ENCODE measurements around the gene ESRRA. TPM values are rescaled to one million over a fixed set of nuclear protein-coding genes. Genes with fewer than 3 reads are reported as not detected.

ESRRA gene
- polyA plus RNA-seq, 1 donor (not counting 4 experiments of a cell fraction or from before 2014, with no cell fraction given): 20.8 TPM

GRCh38 chr11:64331569-64332371 is 26.4 kb downstream of the ESRRA start:
- no peaks in the 10 kb centered on the region for H3K79me2 ChIP-seq (ENCODE audit: control insufficient read depth, insufficient read depth, low read length)
- H4K20me1 ChIP-seq (ENCODE audit: control insufficient read depth, extremely low read depth, insufficient read depth, low read length): no peaks in the 10 kb centered on the region
- peak overlapping the region; percentile 86 for H3K27ac ChIP-seq (ENCODE audit: control insufficient read depth, insufficient read depth, low read length)
- FAIRE-seq (peak; percentile 52), DNase-seq (ENCODE audit: low read depth, low spot score) (peak; percentile 93)
- H2AFZ ChIP-seq (ENCODE audit: control insufficient read depth, low read length): peak overlapping the region; percentile 71
- peak overlapping the region; percentile 70 for H3K4me2 ChIP-seq (ENCODE audit: control insufficient read depth, extremely low read depth, insufficient read depth, low read depth, low read length)
- H3K27me3 ChIP-seq (ENCODE audit: control insufficient read depth, extremely low read depth, insufficient read depth, low read length): no peaks in the 10 kb centered on the region
- H3K4me3 ChIP-seq (ENCODE audit: control insufficient read depth in 2 of 3, extremely low read depth in 1 of 3, insufficient read depth in 2 of 3, low read depth in 1 of 3, low read length in 3 of 3): no peak overlapping the region
- peak overlapping the region; percentile 70 for H3K9ac ChIP-seq (ENCODE audit: control insufficient read depth, extremely low read depth, insufficient read depth, low read length)
- H3K4me1 ChIP-seq (ENCODE audit: control insufficient read depth, extremely low read depth, insufficient read depth, low read length): peaks cover 20% of the 10 kb centered on the region
- H3K9me1 ChIP-seq (ENCODE audit: control insufficient read depth, extremely low read depth, insufficient read depth, low read length): no peaks in the 10 kb centered on the region
- TF ChIP-seq EZH2 (IDR thresholded peaks at IDR 0.05; ENCODE audit: low read length) (no peak), CTCF (optimal IDR thresholded peaks at IDR 0.05 in 1 of 3, IDR thresholded peaks at IDR 0.05 in 1 of 3, conservative IDR thresholded peaks at IDR 0.05 in 1 of 3; ENCODE audit: extremely low read depth in 1 of 3, insufficient read depth in 2 of 3, low read length in 3 of 3) (peak; percentile 82 to 91 (median 90))
- H3K9me3 ChIP-seq (ENCODE audit: control insufficient read depth, low read depth, low read length): no peaks in the 10 kb centered on the region
- H3K36me3 ChIP-seq (ENCODE audit: control insufficient read depth in 2 of 2, extremely low read depth in 1 of 2, insufficient read depth in 2 of 2, low read length in 2 of 2): no peaks in the 10 kb centered on the region
- dilution Hi-C loops (cut with MboI; ENCODE audit: extremely low pct_ligation_motif_present, low sequenced_read_pairs): no loop called here

- TF ChIP-seq CTCF (optimal IDR thresholded peaks at IDR 0.05 in 1 of 3, IDR thresholded peaks at IDR 0.05 in 1 of 3, conservative IDR thresholded peaks at IDR 0.05 in 1 of 3; ENCODE audit: extremely low read depth in 1 of 3, insufficient read depth in 2 of 3, low read length in 3 of 3) (no peak), EZH2 (IDR thresholded peaks at IDR 0.05; ENCODE audit: low read length) (no peak)
- Histone ChIP-seq H3K27me3 (ENCODE audit: control insufficient read depth, extremely low read depth, insufficient read depth, low read length) (no peaks in the 10 kb centered on the region), H3K9me3 (ENCODE audit: control insufficient read depth, low read depth, low read length) (no peaks in the 10 kb centered on the region), H3K4me2 (ENCODE audit: control insufficient read depth, extremely low read depth, insufficient read depth, low read depth, low read length) (no peak overlapping the region), H2AFZ (ENCODE audit: control insufficient read depth, low read length) (no peak overlapping the region), H3K79me2 (ENCODE audit: control insufficient read depth, insufficient read depth, low read length) (no peaks in the 10 kb centered on the region), H3K9ac (ENCODE audit: control insufficient read depth, extremely low read depth, insufficient read depth, low read length) (no peak overlapping the region), H3K4me3 (ENCODE audit: control insufficient read depth in 2 of 3, extremely low read depth in 1 of 3, insufficient read depth in 2 of 3, low read depth in 1 of 3, low read length in 3 of 3) (no peak overlapping the region), H3K27ac (ENCODE audit: control insufficient read depth, insufficient read depth, low read length) (no peak overlapping the region), H3K36me3 (ENCODE audit: control insufficient read depth in 2 of 2, extremely low read depth in 1 of 2, insufficient read depth in 2 of 2, low read length in 2 of 2) (no peaks in the 10 kb centered on the region), H3K9me1 (ENCODE audit: control insufficient read depth, extremely low read depth, insufficient read depth, low read length) (no peaks in the 10 kb centered on the region), H3K4me1 (ENCODE audit: control insufficient read depth, extremely low read depth, insufficient read depth, low read length) (peaks cover 20% of the 10 kb centered on the region), H4K20me1 (ENCODE audit: control insufficient read depth, extremely low read depth, insufficient read depth, low read length) (no peaks in the 10 kb centered on the region)
- dilution Hi-C loops (cut with MboI; ENCODE audit: extremely low pct_ligation_motif_present, low sequenced_read_pairs): no loop called here
- FAIRE-seq (no peak), DNase-seq (ENCODE audit: low read depth, low spot score) (no peak)
These were observed 28.2 kb downstream of the ESRRA start for GRCh38 chr11:64333556-64333955.
